ENCODE results near the gene FRMD4B.

The FRMD4B gene

DNA sequence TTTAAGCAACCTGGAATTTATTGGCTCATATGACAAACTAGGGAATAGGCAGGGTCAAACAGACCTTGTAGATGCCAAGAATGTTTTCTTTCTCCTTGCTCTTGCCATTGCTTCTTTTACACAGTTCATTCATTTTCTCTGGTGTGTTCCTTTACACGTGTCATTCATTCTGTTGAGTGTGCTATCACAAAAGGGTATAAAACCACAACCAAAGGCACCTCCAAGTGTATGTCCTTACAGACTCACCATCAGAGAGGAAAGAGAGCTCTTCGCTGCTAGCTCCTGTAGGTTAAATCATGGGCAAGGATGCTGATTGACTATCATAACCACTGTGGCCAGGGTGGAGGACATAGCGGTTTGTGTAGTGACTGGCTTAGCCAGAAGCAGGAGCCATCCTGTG is 19.2 kb upstream of the FRMD4B start:
- DNase-seq (ENCODE audit: low read depth), result no peak

- no peak for DNase-seq (ENCODE audit: low read depth)
Measured at GRCh38 chr3:69403454-69403853, 17.6 kb upstream of the FRMD4B start.

GRCh38 chr3:69400683-69401082 is 14.8 kb upstream of the FRMD4B start:
- no peak for DNase-seq (ENCODE audit: low read depth)

DNA sequence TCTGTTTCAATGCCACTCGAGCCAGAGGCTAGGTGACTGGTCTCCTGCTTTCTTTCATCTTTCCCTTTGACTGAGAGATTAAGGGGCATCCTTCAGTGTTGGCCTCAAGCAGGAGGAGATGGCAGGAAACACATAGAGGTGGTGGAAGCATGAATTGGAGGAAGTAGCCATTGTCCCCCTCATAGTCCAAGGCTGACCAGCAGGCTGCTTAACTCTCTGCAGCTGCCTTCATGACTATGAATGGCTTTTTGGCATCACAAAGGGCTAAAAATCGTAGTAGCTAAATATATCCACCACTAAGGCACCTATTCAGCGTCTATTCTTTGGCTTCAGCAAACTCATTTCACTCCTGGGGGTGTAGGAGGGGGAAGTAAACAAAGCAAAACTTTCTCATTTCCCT is 7.0 kb upstream of the FRMD4B start:
- no peak for DNase-seq (ENCODE audit: low read depth)

GRCh38 chr3:69392415-69392814 is 6.5 kb upstream of the FRMD4B start:
- DNase-seq (ENCODE audit: low read depth), result no peak

GRCh38 chr3:69391554-69391953 is 5.7 kb upstream of the FRMD4B start:
- DNase-seq (ENCODE audit: low read depth), result no peak

DNA sequence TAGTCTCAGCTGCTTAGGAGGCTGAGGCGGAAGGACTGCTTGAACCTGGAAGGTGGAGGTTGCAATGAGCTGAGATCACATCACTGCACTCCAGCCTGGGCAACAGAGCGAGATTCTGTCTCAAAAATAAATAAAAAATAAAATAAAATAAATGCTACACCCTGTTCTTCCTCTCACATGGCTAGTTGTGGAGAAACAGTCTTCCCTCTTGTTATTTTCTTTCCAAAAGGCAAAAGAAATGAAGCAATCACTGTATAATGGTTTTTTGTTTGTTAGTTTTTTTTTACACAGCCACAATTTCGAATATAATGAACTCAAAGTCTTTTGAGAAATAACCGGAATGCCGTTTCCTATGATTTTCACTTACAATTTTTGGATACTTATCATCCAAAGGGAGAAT is 4.9 kb upstream of the FRMD4B start:
- no peak for DNase-seq (ENCODE audit: low read depth)

GRCh38 chr3:69389520-69390248 is 3.8 kb upstream of the FRMD4B start:
- no peak for DNase-seq (ENCODE audit: low read depth)

DNA sequence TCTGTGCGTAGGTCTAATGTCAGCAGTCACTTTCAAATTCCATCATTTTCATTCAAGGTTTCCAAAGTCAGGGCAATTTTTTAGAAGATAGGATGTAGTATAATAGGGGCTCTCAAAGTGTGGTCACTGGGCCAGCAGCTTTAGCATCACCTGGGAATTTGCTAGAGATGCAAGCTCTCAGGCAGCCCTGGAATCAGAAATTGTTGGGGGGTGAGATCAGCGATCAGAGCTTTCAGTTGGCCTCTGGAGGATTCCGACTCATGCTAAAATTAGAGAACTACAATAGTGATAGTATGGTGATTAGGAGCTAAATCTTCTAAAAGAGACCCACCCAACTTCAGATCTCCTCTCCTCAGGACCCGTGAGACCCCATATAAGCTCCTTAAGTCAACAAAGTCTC is 2.4 kb upstream of the FRMD4B start:
- DNase-seq (ENCODE audit: low read depth), result no peak

DNA sequence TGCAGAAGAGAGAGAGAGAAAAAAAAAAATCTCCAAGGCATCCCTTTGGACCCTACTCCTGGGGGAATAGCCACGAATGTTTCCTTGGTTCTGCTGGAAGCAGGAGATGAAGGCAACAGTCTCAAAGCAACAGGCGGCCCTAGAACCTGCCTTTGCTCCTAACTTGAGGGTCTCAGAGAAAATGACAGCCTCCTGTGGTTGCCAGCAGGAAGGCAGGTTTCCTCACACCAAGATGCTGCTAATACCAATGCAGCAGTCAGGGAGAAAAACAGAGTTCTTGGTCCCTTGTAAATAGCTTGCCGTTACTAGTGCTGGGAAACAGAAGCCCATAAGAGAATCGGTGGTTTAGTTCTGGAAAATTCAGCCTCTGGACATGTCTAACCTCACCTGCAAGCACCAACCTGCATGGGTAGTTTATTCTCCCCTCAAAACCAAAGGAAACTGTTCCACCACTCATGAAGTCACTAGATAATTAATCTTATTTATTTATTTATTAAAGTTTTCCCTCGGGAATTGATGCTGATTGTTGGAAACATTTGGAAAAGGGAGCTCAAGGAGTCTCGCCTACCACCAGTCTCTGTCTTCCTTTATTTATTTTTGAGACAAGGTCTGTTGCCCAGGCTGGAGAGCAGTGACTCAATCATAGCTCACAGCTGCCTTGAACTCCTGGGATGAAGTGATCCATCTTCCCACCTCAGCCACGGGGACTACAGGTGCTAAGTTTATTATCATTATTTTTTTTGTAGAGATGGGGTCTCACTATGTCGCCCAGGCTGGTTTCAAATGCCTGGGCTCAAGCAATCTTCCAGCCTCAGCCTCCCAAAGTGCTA is 883 bp upstream of the FRMD4B start:
- no peak for DNase-seq (ENCODE audit: low read depth)

DNA sequence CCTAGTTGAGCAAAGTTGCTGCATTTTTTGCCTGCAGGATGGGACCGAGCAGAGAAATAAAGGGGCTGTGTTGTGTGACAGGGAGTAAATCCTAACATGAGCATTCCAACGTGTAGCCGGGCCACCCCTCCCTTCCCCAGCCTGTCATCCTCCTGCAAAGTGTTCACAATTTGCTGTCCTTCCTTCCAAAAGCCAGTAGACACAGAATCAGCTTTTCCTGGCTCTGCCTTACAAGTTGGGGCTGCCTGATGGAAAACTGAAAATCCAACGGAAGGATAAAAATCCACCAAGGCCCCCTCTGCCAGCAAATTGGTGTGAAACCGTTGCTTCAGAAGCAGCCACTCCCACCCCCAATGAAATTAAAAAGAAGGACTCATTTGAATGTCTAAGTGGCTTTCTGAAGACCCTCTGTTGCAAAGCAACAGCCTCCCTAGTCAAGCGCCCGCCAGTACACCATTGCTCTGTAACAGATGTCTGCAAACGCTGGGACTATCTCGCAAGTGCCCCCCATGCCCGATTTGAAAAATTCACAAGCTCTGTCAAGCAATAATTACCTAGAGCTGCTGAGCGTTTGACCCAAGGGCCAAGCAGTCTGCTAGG is 665 bp downstream of the FRMD4B start:
- no peak for DNase-seq (ENCODE audit: low read depth)

DNA sequence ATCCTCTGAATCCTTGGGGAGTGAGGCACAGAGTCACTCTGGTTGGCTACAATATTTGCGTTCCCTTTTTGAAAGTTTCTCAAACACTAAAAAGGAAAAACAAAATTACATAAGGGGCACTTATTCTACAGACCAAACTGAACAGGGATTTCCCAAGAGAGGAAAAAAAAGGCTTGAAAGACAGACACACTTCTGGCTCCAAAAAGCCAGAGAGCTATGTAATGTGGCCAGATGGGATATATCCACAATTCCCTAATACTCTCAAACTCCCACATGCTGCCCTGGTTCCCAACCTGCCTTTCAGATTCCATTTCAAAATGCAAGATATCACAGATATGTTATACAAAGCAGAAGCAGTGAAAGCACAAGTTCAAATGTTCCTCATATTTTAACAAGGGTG is 1.6 kb downstream of the FRMD4B start:
- DNase-seq (ENCODE audit: low read depth), result no peak

- no peak for DNase-seq (ENCODE audit: low read depth)
Measured at GRCh38 chr3:69379661-69380060, 6.2 kb downstream of the FRMD4B start.

GRCh38 chr3:69378112-69378802 is 7.6 kb downstream of the FRMD4B start:
- DNase-seq (ENCODE audit: low read depth), result no peak

GRCh38 chr3:69377262-69377661 is 8.6 kb downstream of the FRMD4B start:
- no peak for DNase-seq (ENCODE audit: low read depth)

DNA sequence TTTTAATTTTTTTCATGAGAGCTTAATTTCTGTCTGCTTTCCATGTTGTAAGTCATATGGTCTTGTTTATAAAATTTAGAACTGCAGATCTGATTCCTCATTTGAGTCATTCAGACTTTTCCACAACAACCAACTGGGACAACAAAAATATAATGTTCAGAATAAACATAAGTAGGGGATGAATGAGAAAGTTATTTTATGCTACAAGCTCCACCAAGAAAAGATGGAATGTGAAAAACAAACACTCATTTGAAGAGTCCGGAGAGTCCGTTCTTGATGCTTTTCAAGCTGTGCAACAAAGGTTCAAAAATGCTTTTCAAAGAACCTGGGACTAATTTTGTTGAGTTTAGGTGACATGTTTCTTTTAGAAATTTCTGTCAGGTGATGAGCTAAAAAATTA is 9.2 kb downstream of the FRMD4B start:
- DNase-seq (ENCODE audit: low read depth), result no peak

GRCh38 chr3:69371816-69372215 is 14.1 kb downstream of the FRMD4B start:
- no peak for DNase-seq (ENCODE audit: low read depth)

DNA sequence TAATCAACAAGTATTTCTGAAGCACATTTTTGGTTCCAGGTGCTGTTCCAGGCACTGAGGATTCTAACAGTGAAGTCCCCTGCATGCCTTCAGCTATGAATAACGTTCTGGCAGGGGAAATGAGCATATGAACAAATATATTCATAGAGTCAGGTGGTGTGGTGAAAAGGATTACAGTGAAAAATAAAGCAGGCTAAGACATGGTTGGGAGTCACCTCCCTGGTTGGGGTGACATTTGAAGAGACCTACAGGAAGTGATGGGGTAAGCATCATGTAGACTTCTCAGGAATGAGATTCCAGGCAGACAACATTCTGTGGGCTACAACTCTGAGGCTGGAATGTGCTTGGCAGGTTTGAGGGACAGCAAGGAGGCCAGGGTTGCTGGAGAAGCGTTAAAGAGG is 15.0 kb downstream of the FRMD4B start:
- DNase-seq (ENCODE audit: low read depth), result no peak

DNA sequence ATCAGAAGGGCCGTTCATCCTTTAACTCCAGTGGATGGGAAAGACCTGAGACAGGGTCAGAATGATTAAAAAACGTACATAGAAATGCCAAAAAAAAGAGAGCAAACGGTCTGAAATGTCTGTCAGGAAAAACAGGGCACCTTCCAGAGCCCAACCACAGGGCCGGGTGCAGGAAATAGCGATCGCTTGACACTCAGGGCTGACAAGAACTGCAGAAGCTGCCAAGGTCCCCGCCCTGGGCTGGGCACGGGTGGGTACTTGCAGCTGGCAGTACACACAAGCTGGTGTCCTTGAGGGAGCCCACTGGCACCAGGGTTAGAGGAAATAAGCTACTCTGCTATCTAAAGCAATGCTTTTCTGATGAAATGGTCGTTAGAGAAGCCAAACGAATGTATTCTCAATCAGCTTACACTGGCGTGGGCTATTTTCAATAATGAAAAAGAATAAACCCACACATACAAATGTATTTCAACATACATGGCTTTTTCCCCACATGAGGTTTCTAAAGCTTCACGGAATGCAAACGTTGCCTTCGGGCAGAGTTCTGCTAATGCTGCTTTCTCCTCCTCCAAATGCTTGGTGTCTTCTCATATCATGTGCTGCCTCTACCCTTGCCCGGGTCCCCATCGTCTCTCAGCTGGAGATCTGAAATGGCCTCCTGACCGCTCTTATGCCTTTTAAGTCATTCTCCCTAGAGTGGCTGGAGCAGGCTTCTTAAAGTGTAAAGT is 15.6 kb downstream of the FRMD4B start:
- DNase-seq (ENCODE audit: low read depth), result no peak

DNA sequence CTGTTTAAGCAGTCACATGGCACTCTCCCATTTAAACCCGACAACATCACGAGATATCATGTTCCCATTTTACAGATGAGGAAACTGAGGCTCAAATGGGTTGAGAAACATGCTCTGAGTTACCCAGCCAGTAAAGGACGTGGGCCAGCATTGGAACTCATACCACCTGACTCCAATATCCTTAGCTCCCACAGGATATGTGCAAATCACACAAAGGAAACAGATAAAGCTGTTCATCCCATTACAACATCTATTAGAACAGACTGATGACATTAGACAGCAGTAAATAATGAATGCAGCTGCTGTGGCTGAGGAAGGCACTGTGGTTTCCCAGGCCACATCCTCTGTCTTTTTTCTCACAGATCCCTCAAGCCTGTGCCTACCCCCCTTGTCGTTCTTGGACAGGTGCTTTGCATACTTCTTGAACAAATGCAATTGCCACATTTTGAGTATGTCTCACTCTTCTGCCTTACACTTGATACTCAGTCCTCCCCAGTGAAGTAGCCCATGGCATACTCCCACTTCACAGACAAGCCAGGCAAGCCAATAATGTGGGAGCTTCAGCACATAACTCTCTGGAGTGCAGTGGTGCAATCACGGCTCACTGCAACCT is 17.7 kb downstream of the FRMD4B start:
- DNase-seq (ENCODE audit: low read depth), result no peak

DNA sequence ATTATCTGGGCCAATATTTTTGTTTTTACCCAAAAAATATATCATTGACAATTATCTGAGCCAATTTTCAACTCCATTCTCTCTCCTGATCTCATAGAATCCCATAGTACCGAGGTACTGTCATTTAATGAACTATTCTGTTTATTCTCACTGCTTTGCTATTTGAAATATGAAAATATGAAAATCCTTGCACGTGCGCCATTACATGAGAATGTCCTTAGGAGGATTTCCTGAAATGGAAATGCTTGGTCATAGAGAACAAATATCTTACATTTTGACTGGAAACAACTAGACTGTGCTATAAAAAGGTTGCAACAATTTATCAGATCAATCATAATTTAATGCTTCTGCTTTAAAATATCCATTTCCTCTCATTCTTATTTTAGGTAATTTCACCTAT is 18.3 kb downstream of the FRMD4B start:
- no peak for DNase-seq (ENCODE audit: low read depth)

GRCh38 chr3:69364354-69364753 is 21.5 kb downstream of the FRMD4B start:
- no peak for DNase-seq (ENCODE audit: low read depth)

Measured in T-helper 22 cell (primary cell).